Muscle of arm (tissue), 12 donors: ENCODE measurements around the gene ARPC5L. TPM values are rescaled to one million over a fixed set of nuclear protein-coding genes. Genes with fewer than 3 reads are reported as not detected.
"Not testable (repeated sequence)": the region's sequence is repeated elsewhere in the genome, so short reads cannot be mapped to it uniquely, and the experiment has no call there.

Experiments
- DNase-seq: peaks from one replicate; pipeline ENCODE4 v3.0.0-alpha.2; 2013
- polyA plus RNA-seq, 12 donors: library from polyadenylated mRNA; unstranded; fragments of 120-200 nt; gene quantifications; one replicate each; pipeline ENCODE4 v1.2.1, GENCODE V29; 2013; ENCODE audit not compliant: insufficient read length in 12 of 12

ARPC5L gene
- polyA plus RNA-seq, 12 donors: 17.1 to 32.9 (median 29.7) TPM; not detected in 1

- DNase-seq: no peak
These were observed 25.0 kb downstream of the ARPC5L start for GRCh38 chr9:124886866-124887492.

- DNase-seq: no peak
These were observed 25.9 kb downstream of the ARPC5L start for GRCh38 chr9:124887832-124888231.

DNA sequence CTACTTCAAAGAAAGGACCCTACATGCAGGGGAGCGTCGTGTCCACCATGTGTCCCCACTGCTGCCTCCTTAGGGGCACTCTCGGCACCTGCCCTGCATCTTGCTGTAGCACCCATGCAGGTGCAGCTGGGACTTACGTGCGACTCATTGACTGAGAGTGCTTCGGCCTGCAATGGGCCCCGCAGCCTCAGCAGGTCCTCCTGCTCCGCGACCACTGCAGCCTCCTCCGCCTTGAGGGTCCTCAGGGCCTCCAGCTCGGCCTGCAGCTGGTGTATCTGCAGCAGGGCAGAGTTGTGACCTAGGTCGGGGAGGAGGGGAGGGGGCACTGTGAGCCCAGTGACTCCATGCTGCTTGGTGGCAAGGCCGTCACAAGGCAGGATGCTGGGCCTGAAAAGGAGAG is 27.1 kb downstream of the ARPC5L start:
- DNase-seq: no peak

GRCh38 chr9:124890179-124890578 is 28.2 kb downstream of the ARPC5L start:
- no peak for DNase-seq

- no peak for DNase-seq
These were observed 32.3 kb downstream of the ARPC5L start for GRCh38 chr9:124894035-124894740.

DNA sequence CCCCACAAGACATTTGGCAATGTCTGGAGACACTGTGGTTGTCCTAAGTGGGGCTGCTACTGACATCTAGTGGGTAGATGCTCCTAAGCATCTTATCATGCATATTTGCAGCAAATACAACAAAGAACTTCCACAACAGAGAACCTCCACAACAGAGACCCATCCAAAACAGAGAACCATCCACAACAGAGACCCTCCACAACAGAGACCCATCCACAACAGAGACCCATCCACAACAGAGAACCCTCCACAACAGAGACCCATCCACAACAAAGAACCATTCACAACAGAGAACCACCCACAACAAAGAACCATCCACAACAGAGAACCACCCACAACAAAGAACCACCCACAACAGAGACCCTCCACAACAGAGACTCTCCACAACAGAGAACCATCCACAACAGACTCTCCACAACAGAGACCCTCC is 32.8 kb downstream of the ARPC5L start:
- DNase-seq: no peak

- no peak for DNase-seq
These were observed 35.9 kb downstream of the ARPC5L start for GRCh38 chr9:124897570-124898460.

- DNase-seq: no peak
These were observed 37.9 kb downstream of the ARPC5L start for GRCh38 chr9:124899845-124900244.

DNA sequence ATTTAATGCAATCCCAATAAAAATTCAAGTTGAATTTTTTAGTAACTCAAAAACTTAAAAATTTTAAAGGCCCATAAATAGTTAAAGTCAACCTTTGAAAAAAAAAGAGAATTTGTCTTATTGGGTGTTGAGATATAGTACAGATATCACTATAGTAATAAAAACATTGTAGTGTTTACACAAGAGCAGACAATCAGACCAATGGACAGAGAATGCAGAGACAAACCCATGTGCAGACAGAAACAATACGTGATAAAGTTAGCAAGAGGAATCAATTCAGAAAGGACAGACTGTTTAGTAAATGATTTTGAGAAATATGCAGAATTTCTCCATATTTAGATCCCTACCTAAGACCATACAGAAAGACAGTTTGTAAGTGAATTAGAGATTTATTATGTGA is 45.0 kb downstream of the ARPC5L start:
- no peak for DNase-seq

DNA sequence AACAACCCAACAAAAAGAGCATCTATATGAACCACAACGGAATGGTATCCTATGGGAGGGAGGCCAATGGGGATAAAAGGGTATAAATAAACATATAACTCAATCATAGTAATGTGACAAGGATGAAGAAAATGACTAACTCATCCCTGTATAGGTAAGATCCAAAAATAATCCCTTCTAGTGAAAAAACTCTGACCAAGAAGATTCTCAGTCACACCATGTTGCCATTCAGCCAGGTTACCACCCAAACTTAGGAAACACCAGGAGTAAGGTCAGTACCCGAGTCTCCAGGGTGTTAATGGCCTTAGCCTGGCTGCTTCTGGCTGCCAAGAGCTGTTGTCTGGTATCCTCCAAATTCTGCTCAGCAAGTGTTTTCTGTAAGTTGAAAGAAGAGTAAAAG is 46.2 kb downstream of the ARPC5L start:
- DNase-seq: no peak

DNA sequence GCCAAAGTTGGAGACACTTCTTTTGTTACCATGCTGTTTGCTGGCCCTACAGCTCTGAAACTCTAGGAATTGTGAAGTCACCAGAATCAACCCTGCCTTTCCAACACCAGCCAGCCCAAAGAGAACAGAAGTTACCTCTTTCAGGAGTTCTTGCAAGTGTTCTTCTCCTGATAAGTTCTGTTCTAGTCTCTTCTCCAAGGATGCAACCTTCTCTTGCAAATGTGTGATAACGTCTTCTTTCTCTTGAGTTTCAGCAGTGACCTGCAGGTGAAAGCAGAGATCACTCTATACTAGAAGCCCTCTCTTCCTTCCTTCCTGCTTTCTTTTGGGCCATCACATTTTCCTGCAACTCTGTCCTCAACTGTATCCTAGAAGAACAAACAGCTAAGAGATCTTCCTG is 49.8 kb downstream of the ARPC5L start:
- DNase-seq: no peak

- no peak for DNase-seq
These were observed 51.4 kb downstream of the ARPC5L start for GRCh38 chr9:124913378-124913777.

DNA sequence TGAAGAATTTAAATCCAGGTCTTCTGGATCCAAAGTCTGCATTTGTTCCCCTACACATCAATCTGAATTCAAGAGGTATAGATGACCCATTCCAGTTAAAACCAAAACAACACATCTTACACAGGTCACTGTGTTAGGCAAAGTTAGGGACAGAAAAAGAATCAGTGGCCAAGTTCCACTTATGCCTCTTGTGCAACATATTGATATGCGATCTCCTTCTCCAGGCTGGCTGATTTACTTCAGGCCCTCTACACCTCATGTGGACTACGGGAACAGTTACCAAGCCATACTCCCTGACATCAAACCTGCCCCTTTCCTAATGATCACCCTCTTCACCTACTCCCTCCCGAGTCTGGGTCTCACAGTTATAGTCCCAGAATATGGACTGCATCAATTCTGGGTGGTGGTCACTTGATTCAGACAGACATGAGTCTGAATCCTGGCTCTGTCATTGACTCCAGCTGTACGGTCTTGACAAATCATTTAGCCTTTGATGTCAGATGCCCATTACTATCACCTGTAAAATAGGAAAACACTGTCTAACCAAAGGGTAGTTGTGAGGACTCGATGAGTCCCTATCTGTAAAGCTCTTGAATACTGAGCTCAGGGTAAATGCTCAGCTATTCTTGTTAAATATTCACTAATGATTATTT is 52.9 kb downstream of the ARPC5L start:
- DNase-seq: no peak

DNA sequence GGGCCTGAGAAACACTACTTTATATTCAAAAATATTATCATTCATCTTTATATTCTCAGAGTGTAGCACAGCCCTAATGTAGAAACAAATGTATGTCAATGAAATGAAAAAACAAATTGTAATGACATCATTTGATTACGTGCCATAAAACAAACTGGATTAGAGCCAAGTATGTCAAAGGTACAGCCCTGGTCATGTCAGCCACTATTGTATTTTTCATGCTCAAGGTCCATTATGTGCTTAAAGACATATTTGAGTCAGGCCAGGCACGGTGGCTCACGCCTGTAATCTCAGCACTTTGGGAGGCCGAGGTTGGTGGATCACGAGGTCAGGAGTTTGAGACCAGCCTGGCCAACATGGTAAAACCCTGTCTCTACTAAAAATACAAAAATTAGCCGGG is 58.5 kb downstream of the ARPC5L start:
- not testable (repeated sequence) for DNase-seq

Other genes with a start within 250 kb of the ARPC5L start
- gene NR6A1, start 90.8 kb upstream of the ARPC5L start, polyA plus RNA-seq: 1 to 10 TPM in 6 of 12 donors, under 1 TPM in 5, not detected in 1; 0.62 to 2.4 (median 1.1) TPM
- 100 to 1,000 TPM; 100 to 283 (median 150) TPM for gene OLFML2A, start 85.0 kb upstream of the ARPC5L start, polyA plus RNA-seq
- under 1 TPM in 6 of 12 donors, not detected in 6; 0.12 to 0.34 (median 0.26) TPM for gene WDR38, start 8.7 kb upstream of the ARPC5L start, polyA plus RNA-seq
- 1,000 to 10,000 TPM in 11 of 12 donors, not detected in 1; 1,368 to 2,116 (median 1,662) TPM for gene RPL35, start 173 bp upstream of the ARPC5L start, polyA plus RNA-seq
- gene GOLGA1, start 79.0 kb downstream of the ARPC5L start, polyA plus RNA-seq: 10 to 100 TPM in 11 of 12 donors, not detected in 1; 10.1 to 21.2 (median 13.3) TPM